ENCODE data around the gene SPOCK1. TPM values are rescaled to one million over a fixed set of nuclear protein-coding genes. Genes with fewer than 3 reads are reported as not detected.

Gene SPOCK1
- total RNA-seq, 1 experiment from 2014 or later = 4.0 TPM

- H3K9me3 ChIP-seq (ENCODE audit: low read depth, low read length, poor library complexity, severe bottlenecking) = no peaks in the 10 kb centered on the region
- no peaks in the 10 kb centered on the region for H3K4me1 ChIP-seq (ENCODE audit: insufficient read depth, low read length, poor library complexity, severe bottlenecking)
- ChIA-PET POLR2A (ENCODE audit: low non-redundant PET) (no interaction called here), CTCF (no interaction called here)
- BruUV-seq (replicated peaks) = no TSS peak
- H3K4me3 ChIP-seq (ENCODE audit: low read depth, low read length, poor library complexity, severe bottlenecking) = no peak overlapping the region
- intact Hi-C loops (cut with micrococcal nuclease; ENCODE audit: unreplicated experiment) = no loop called here
- H3K27ac ChIP-seq (ENCODE audit: low read depth, low read length, poor library complexity, severe bottlenecking) = no peak overlapping the region
- no peak for DNase-seq (ENCODE audit: low spot score)
- H3K27me3 ChIP-seq (replicated peaks; ENCODE audit: insufficient read depth, low read depth, low read length, poor library complexity) = no peaks in the 10 kb centered on the region
- H3K36me3 ChIP-seq (ENCODE audit: insufficient read depth, low read length, poor library complexity, severe bottlenecking) = no peaks in the 10 kb centered on the region
- TF ChIP-seq EZH2 (IDR thresholded peaks at IDR 0.05; ENCODE audit: borderline replicate concordance, low read depth, low read length, poor library complexity, severe bottlenecking) (no peak), CTCF (conservative IDR thresholded peaks at IDR 0.05; ENCODE audit: low read depth, low read length) (no peak)
These were observed 427.2 kb downstream of the SPOCK1 start for GRCh38 chr5:137071931-137072330.

GRCh38 chr5:137071526-137071925, 427.6 kb downstream of the SPOCK1 start:
- CTCF ChIA-PET = no interaction called here

GRCh38 chr5:137070521-137070920, 428.6 kb downstream of the SPOCK1 start:
- intact Hi-C loops (cut with micrococcal nuclease; ENCODE audit: unreplicated experiment) = no loop called here
- CTCF ChIA-PET = no interaction called here
- no peak for DNase-seq (ENCODE audit: low spot score)
- no peak for TF ChIP-seq EZH2 (IDR thresholded peaks at IDR 0.05; ENCODE audit: borderline replicate concordance, low read depth, low read length, poor library complexity, severe bottlenecking)
- TF ChIP-seq CTCF (conservative IDR thresholded peaks at IDR 0.05; ENCODE audit: low read depth, low read length) = no peak
- Histone ChIP-seq H3K4me3 (ENCODE audit: low read depth, low read length, poor library complexity, severe bottlenecking) (no peak overlapping the region), H3K27me3 (replicated peaks; ENCODE audit: insufficient read depth, low read depth, low read length, poor library complexity) (no peaks in the 10 kb centered on the region), H3K4me1 (ENCODE audit: insufficient read depth, low read length, poor library complexity, severe bottlenecking) (no peaks in the 10 kb centered on the region), H3K9me3 (ENCODE audit: low read depth, low read length, poor library complexity, severe bottlenecking) (no peaks in the 10 kb centered on the region), H3K36me3 (ENCODE audit: insufficient read depth, low read length, poor library complexity, severe bottlenecking) (no peaks in the 10 kb centered on the region), H3K27ac (ENCODE audit: low read depth, low read length, poor library complexity, severe bottlenecking) (no peak overlapping the region)
- BruUV-seq (replicated peaks) = no TSS peak
- POLR2A ChIA-PET (ENCODE audit: low non-redundant PET) = no interaction called here

More at GRCh38 chr5:137071526-137071925, 427.6 kb downstream of the SPOCK1 start:
- no peaks in the 10 kb centered on the region for H3K9me3 ChIP-seq (ENCODE audit: low read depth, low read length, poor library complexity, severe bottlenecking)
- BruUV-seq (replicated peaks) = no TSS peak
- POLR2A ChIA-PET (ENCODE audit: low non-redundant PET) = no interaction called here
- no peak for TF ChIP-seq CTCF (conservative IDR thresholded peaks at IDR 0.05; ENCODE audit: low read depth, low read length)
- TF ChIP-seq EZH2 (IDR thresholded peaks at IDR 0.05; ENCODE audit: borderline replicate concordance, low read depth, low read length, poor library complexity, severe bottlenecking) = no peak
- no peak for DNase-seq (ENCODE audit: low spot score)
- no peaks in the 10 kb centered on the region for H3K4me1 ChIP-seq (ENCODE audit: insufficient read depth, low read length, poor library complexity, severe bottlenecking)
- no peaks in the 10 kb centered on the region for H3K27me3 ChIP-seq (replicated peaks; ENCODE audit: insufficient read depth, low read depth, low read length, poor library complexity)
- no peak overlapping the region for H3K4me3 ChIP-seq (ENCODE audit: low read depth, low read length, poor library complexity, severe bottlenecking)
- no peak overlapping the region for H3K27ac ChIP-seq (ENCODE audit: low read depth, low read length, poor library complexity, severe bottlenecking)
- H3K36me3 ChIP-seq (ENCODE audit: insufficient read depth, low read length, poor library complexity, severe bottlenecking) = no peaks in the 10 kb centered on the region
- intact Hi-C loops (cut with micrococcal nuclease; ENCODE audit: unreplicated experiment) = no loop called here

Measured in A673 (cell line).